Islet precursor cell (in vitro differentiated cells): ENCODE measurements around the gene MUL1.
"Not testable (repeated sequence)": the region's sequence is repeated elsewhere in the genome, so short reads cannot be mapped to it uniquely, and the experiment has no call there.

Experiments
- DNase-seq: peaks from one replicate; pipeline ENCODE4 v3.0.0-alpha.2; 2018

Gene MUL1, protein sequence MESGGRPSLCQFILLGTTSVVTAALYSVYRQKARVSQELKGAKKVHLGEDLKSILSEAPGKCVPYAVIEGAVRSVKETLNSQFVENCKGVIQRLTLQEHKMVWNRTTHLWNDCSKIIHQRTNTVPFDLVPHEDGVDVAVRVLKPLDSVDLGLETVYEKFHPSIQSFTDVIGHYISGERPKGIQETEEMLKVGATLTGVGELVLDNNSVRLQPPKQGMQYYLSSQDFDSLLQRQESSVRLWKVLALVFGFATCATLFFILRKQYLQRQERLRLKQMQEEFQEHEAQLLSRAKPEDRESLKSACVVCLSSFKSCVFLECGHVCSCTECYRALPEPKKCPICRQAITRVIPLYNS

DNA sequence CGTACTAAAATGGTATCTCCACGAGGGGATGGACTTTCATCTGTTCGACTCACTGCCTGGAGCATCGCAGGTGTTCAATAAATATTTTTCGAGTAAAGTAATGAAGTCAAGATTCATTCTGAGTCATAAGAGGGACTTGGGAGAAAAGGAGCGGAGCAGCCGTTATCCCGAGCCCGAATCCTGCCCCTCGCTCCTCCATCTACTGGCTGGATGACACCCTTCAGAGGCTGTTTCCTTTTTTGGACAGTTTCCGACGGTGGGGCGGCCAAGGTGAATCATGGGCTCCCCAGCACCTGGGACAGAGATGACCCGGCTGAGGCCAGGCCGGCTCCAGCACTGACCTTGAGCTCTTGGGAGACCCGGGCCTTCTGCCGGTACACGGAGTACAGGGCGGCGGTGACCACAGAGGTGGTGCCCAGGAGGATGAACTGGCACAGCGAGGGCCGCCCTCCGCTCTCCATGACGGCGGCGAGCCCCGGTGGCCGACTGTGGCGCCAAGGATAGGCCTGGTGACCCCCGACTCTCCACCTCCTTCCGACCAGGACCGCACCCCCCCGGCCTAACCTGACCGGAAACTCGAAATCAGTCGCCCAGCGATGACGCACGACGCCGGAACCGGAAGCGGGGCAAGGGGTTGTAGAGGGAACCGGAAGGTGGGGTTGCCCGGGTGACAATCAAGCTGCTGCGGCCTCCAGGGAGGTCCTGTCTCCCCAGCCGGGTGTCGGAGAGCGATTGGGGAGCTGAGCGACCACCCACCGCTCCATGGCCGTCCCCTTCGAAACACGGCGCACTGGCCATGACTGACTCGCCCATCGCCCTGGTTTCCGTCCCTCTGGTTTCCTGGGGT, at the start of gene MUL1:
Gene MUL1 (minus strand): TSS at position 588 of the 847 bp plus-strand sequence. CDS start 127 bp downstream, at position 461.
- DNase-seq, result peak; percentile 96

DNA sequence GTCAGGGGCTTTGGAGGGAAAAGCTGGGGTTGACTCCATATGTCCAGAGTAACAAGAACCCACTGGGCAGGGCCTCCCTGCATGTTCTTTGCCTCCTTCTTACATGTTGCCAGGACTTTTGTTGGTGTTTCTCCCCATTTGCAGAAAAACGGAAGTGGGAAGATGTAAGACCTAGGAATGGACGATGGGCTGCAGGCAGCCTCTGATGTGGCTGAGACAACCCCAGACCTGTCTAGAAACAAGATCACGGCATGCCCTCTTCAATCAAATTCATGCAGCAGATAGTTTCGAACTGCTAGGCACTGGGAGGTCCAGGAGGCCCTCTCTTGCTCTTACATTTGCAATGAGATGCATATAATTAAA, 47.8 kb upstream of the MUL1 start:
- DNase-seq, result no peak

DNA sequence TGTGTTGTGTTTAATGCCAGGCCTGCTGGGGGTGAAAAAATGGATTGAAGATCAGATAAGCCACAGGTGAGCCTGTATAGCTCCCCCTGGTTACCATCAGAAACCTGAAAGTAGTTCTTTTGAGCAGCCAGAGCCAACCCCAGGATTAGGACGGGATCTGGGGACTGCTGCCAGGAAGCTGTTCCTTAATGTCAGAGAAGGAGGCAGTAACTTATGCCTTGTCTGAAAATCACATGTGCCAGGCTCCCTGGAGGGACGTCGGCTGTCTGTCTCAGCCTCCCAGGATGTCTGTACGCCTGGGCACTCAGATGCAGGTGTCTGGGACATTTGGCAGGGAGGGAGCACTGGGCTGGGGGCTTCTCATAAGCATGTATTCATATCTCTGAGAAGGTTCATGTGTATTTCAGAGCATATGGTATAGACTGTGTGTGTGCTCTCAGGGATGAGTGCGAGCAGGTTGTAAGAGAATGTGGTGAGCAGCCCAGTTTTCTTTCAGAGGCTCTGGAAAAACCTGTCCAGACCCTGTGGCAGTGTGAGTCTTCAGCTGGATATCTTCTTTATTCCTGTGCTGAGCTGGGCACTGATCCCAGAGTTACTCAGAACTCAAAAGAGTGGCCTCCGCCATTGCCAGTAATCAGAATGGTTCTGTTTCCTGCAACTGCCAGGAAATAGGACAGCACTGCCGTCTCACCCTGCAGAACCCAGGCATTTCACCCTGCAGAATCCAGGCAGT, 47.2 kb upstream of the MUL1 start:
- DNase-seq, result no peak

DNA sequence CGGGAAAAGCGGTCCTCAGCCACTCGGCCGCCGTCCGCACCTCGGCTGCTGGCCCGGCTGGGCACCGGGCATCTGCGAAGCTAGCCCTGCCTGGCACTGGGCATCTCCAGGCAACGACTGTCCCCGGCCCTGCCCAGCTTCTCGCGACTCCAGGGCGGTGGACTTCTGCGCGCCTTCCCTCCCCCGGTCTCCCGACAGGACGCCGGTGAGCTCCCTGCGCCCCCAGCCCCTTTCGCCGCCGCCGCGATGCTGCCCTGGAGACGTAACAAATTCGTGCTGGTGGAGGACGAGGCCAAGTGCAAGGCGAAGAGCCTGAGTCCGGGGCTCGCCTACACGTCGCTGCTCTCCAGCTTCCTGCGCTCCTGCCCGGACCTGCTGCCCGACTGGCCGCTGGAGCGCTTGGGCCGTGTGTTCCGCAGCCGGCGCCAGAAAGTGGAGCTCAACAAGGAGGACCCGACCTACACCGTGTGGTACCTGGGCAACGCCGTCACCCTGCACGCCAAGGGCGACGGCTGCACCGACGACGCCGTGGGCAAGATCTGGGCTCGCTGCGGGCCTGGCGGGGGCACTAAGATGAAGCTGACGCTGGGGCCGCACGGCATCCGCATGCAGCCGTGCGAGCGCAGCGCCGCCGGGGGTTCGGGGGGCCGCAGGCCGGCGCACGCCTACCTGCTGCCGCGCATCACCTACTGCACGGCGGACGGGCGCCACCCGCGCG, 44.9 kb upstream of the MUL1 start:
- DNase-seq, result no peak

DNA sequence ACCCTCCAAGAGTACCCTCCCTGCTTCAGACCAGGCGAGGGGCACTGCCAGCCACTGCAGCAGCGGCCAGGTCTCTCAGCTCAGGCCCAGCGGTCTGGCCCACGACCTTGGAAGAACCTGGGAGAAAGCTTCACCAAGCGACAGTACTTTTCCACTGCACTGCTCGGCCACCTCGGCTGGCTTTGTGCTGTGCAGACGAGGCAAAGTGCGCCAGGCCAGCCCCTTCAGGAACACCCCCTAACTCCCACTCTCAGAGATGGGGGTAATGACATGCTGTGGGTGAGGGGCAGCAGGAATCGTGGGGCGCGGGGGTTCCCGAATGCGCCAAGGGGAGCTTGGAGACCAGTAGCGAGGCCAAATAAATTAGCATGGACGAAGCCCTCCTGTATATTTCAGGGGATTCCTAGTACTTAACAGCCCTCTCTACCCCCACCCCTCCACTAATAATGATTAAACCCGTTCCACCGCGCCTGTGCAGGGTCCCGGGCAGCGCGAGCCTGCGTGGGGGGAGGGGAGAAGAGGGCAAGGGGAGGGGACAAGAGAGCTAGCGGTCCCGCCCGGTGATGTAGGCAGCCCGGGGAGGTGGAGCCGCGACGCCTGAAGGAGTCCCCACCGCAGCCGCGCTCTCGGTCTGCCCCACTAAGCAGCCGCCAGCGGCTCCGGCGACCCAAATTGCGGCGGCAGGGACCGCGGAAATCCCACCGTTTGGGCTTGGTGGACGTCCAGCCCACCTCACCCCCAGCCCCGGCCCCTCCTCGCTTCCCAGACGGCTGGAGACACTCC, 44.2 kb upstream of the MUL1 start, which contains the start of gene FAM43B:
Gene FAM43B (plus strand): TSS at position 629 of the 783 bp plus-strand sequence. CDS start 401 bp downstream, outside the sequence.
- peak; percentile 85 for DNase-seq

DNA sequence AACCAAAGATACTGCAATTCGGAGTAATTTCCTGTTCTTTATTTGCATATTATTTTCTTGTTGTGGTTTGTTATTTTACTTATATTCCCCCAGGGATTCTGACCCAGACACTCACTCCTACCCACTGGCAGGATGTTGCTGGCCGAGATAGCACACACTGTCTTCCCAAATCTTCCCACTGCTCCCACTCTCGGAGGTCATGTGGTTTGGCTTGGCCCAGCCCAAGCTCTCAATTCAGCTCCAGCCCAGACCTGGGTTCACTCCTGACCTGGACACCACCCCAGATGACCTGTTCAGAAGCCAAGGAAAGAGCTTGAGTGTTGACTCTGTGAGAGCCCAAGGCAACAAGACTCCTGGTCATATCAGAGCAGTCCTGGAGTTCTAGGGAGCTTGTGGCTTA, 43.2 kb upstream of the MUL1 start:
- no peak for DNase-seq

DNA sequence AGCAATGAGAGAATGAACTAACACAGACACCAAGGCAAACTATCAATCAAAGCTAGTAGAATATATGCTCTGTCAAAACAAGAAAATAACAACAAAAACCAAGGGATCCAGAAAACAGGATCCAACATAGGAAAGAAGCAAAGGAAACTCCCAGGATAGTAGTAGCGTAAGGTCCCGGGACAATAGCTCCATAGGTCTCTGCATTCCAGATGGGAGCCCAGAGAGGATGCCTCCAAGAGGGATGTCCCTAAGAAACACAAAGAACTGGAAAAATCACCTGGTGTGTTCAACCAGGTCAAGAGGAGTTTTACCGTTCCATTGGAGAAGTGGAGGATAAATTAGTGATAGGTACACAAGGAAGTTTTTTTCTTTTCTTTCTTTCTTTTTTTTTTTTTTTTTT, 38.7 kb upstream of the MUL1 start:
- no peak for DNase-seq

DNA sequence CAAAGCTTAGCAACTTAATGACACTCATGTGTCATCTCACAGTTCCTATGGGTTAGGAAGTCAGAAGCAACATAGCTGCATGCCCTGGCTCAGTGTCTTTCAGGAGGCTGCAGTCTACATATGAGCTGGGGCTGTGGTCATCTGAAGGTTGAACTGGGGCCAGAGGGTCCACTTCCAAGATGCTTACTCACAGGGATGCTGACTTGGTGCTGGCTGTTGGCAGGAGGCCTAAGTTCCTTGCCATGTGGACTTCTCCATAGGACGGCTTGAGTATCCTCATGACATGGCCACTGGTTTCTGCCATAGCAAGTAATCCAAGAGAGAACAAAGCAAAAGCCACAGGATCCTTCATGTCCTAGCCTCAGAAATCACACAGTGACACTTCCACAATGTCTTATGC, 32.3 kb upstream of the MUL1 start:
- no peak for DNase-seq

DNA sequence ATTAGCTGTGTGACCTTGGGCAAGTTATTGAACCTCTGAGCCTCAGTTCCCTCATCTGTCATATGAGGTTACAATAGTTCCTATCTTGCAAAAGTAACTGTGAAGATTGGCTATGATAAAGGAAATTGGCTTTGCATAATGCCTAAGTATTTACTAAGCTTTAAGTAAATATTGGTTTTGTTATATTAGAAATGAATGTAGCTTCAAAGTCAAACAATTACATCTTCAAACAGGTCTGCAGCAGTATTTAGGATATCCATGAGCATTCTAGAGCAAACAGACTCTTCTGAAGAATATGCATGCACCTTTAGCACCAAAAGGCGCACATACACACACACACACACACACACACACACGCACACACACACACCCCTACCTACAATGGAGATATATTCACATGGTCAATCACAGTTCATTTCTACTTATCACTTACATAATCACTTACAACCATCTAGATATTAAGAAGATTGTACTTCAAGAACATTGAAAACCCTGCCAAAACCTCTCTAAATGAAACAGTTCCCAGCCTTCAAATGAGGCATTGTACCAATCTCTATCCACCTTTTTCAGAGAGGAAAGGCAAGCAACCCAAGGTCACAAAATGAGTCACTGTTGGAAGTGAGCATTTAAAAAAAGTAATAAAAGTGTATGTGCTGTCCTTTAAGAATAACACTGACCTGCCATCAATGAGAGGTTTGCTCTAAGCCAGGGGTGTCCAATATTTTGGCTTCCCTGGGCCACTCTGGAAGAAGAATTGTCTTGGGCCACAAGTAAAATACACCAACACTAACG, 31.0 kb upstream of the MUL1 start:
- DNase-seq, result no peak

DNA sequence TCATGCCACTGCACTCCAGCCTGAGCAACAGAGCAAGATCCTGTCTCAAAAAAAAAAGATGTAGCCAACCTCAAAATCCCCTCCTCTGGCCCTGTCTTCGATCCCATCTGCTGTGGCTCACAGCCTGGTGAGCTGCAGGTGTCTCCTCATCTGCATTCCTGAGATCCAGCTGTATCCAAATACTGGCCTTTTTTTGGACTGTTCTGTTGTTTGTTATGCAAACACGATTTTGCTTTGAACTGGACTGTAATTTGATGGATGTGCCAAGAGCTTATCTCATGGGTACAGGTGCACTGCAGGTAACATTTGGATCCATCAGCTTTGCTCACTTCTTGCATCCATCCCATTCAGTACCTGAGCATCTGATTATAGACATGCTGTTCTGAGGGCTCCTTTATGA, 30.3 kb upstream of the MUL1 start:
- no peak for DNase-seq

DNA sequence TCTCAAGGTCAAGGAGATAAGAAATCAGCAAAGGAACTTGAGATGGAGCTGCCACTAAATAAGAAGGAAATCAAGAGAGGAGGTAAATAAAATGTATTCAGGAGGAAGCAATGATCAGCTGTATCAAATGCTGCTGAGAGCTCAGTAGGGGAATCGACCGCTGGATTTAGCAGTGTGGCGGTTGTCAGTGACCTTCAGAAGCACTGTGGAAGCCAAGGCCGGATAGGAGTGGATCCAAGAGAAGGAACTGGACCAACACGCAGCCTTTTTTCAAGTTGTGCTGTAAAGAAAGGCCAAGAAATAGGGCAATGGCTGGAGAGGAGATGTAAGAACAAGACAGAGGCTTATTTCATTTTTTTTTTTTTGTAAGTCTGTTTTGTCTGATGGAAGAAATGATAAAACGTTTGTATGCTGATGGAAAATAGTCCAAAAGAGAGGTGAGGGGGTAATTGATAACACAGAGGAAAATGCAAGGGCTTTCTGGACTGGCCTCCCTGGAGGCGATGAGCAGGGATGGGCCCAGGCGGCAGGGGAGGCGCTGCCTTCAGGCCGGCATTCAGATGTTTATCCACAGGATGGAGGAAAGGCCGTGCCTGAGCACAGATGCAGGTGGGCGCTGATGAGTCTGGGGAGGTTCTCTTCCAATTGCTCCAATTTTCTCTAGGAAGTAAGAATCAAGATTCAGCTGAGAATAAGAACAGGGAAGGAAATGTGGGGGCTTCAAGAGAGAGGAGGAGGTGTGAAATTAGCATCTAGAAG, 26.9 kb upstream of the MUL1 start:
- no peak for DNase-seq

DNA sequence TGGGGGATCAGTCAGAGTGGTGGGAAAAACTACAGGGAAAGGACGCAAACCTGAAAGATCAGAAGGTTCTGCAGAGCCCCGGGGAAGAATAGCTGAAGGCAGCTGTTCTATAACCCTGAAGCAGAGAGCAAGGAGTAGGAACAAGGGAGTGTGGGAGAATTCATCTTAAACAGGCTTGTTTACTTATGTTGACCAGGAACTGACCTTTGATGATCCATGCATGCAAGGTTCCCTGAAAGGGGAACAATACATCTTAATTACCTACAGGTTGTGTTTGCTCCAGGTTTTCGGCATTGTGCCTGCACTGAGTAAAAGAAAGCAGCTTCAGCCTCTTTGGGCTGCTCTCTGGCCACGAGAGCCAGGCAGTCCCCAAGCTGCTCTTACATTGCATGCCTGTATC, 25.7 kb upstream of the MUL1 start:
- no peak for DNase-seq

DNA sequence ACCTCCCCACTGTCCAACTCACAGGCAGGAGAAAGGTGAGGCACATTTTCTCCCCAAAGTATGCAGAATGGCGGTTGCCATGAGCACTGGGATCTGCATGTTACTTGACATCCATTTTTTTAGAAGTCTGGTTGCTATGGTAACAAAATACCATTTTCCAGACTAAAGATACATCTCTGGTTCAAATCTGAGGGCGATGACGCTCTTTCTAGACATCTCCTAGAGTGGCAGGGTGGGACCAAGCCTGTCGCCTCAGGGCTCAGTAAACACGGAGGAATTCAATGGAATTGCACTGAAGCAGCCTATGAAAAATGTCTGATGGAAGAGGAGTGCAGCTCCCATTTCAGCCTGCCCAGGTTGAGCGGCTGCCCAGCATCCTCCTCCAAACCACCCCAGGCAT, 22.9 kb upstream of the MUL1 start:
- no peak for DNase-seq

DNA sequence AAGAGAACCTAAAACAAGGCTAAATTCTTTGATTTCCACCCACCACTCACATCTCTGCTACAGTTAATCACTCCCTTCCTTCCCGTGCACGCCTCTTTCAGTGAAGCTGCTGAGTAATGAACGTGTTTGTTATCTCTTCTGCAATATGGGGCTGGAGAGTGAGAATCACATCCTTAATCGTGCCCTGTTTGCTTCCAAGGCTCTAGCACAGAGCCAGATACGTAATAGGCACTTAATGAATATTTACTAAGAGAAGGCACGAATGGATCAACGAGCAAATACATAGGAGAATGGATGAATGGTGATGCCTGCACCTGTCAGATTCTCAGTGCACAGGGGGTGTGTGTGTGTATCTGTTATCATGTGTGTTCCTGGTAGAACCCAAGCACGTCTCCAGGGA, 22.4 kb upstream of the MUL1 start:
- DNase-seq, result no peak

DNA sequence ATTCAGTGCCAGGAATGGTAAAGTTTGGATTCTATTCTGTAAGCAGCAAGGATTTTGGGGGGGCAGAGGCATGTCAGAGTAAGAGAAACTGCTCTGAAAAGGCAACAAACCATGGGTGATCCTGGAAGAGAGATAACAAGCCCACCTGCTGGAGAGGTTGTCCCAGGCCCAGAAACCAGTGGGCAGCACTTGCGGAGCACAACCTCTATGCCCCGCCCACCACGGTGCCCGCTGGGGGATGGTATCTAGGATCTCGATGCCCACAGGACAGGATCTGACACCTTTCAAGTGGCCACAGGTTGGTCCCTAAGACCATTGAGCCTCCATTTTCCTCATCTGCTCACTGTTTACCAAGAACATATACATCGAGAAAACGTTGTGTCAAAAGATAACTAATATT, 20.3 kb upstream of the MUL1 start:
- no peak for DNase-seq

DNA sequence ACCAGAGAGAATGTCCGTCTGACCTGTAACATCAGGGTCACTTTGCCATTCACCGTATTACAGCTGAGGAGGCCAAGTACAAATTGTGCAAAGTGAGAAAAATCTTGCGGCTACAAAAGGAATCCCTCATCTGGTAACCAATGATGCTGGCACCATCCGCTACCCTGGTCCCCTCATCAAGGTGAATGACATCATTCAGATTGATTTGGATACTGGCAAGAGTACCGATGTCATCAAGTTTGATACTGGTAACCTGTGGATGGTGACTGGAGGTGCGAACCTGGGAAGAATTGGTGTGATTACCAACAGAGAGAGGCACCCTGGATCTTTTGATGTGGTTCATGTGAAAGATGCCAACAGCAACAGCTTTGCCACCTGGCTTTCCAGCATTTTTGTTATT, 18.3 kb upstream of the MUL1 start:
- no peak for DNase-seq

DNA sequence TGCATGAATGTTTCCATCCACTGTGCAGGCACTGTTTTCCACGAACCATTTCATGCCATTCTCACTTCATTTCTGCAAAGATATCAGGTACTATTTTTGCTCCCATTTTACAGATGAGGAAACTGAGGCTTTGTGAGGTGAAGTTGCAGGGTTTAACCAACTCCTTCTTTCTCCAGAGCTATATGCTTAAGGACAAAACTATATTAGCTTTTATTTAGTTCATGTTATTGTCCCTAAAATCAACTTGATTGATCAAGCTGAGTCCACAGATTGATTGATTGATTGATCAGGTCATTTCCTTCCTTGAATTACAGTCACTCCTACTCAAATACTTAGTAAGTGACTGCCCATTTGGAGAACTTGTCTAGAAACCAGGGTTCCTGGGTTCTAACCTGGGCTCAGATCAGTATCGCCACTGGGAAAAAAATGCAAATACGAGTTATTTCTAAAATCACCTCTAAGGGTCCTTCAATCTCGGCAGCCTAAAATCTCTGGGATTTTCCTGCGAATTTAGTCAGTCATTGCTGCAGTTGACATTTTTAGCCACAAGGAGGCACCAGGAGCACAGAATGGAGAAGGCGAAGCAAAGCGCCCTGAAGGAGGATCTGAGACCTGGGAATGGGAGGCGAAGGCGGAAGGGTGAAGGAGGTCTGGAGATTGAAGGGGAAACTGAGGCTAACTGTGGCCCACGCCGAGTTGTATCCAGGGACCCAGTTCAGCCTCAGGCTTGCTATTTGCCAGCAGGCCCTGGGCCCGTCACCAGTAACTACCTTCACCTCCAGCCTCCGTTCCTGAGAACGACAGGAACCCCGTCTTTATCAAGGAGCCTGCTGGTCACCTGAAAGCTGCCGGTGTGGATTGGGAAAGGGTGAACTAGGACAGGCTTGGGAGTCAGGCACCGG, 14.3 kb upstream of the MUL1 start:
- DNase-seq, result peak; percentile 87

DNA sequence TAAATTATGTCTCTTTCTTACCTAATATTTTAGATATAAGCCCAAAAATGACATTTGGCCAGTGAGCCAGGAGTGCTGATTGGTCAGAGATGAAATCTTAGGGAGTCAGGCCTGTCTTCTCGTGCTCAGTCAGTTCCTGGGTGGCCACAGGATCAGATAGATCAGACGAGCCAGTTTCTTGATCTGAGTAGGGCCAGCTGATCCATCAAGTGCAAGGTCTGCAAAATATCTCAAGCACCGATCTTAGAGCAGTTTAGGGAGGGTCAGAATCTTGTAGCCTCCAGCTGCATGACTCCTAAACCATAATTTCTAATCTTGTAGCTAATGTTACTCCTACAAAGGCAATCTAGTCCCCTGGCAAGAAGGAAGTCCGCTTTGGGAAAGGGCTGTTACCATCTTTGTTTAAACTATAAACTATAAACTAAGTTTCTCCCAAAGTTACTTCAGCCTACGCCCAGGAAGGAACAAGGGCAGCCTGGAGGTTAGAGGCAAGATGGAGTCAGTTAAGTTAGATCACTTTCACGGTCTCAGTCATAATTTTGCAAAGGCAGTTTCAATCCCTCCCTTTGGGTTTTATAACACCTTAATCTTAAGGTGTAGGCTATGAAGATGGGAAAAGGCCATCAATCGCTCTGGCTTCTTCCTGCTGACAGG, 11.8 kb upstream of the MUL1 start:
- DNase-seq, result not testable (repeated sequence)
